Neural progenitor cell (in vitro differentiated cells): Measurements from ENCODE around the gene METTL5. TPM values are rescaled to one million over a fixed set of nuclear protein-coding genes. Genes with fewer than 3 reads are reported as not detected.
A peak's percentile ranks its signal among the peaks of the same experiment; 100 is the strongest.

Experiments used
- DNase-seq: peaks from one replicate; pipeline ENCODE4 v3.0.0-alpha.2; 2016; ENCODE audit warnings: low spot score
- H2AFZ ChIP-seq: fragments of 200-600 bp; sonication (generic); replicated peaks from 2 replicates; pipeline ENCODE4 v1.6.1; 2016; ENCODE audit warnings: antibody characterized with exemption
- H3F3A ChIP-seq: fragments of 200-600 bp; sonication (generic); 2 replicates; pipeline ENCODE4 v1.6.1; 2016; ENCODE audit warnings: antibody characterized with exemption, low read depth
- H3K27ac ChIP-seq: fragments of 200-600 bp; sonication (generic); 2 replicates; pipeline ENCODE4 v1.5.1; 2016; ENCODE audit warnings: mild to moderate bottlenecking
- H3K27me3 ChIP-seq: fragments of 200-600 bp; sonication (generic); 2 replicates; pipeline ENCODE4 v1.6.1; 2016; ENCODE audit warnings: mild to moderate bottlenecking, moderate library complexity
- H3K36me3 ChIP-seq: fragments of 200-600 bp; sonication (generic); 2 replicates; pipeline ENCODE4 v1.5.1; 2016
- H3K4me1 ChIP-seq: fragments of 200-600 bp; sonication (generic); 2 replicates; pipeline ENCODE4 v1.6.1; 2016; ENCODE audit warnings: mixed run types
- H3K4me2 ChIP-seq: fragments of 200-600 bp; sonication (generic); 2 replicates; pipeline ENCODE4 v1.6.1; 2016
- H3K4me3 ChIP-seq: fragments of 200-600 bp; sonication (generic); 2 replicates; pipeline ENCODE4 v1.5.1; 2016
- H3K79me2 ChIP-seq: fragments of 200-600 bp; sonication (generic); 2 replicates; pipeline ENCODE4 v1.6.1; 2016; ENCODE audit warnings: low read depth
- H3K9ac ChIP-seq: fragments of 200-600 bp; sonication (generic); 2 replicates; pipeline ENCODE4 v1.6.1; 2016
- H3K9me3 ChIP-seq: fragments of 200-600 bp; sonication (generic); 2 replicates; pipeline ENCODE4 v1.5.1; 2016; ENCODE audit warnings: low read depth
- H4K20me1 ChIP-seq: fragments of 200-600 bp; sonication (generic); 2 replicates; pipeline ENCODE4 v1.6.1; 2016; ENCODE audit warnings: low read depth
- H3K27ac Mint-ChIP-seq: 3 replicates; pipeline ENCODE4 v1.8.0; 2021; ENCODE audit warnings: mixed read lengths
- H3K27me3 Mint-ChIP-seq: 2 replicates; pipeline ENCODE4 v1.8.0; 2022; ENCODE audit warnings: low read depth, mild to moderate bottlenecking, inconsistent platforms, moderate library complexity, mixed read lengths; ENCODE audit not compliant: insufficient read depth
- H3K36me3 Mint-ChIP-seq: 3 replicates; pipeline ENCODE4 v1.8.0; 2021; ENCODE audit warnings: mixed read lengths
- H3K4me1 Mint-ChIP-seq: 3 replicates; pipeline ENCODE4 v1.8.0; 2021; ENCODE audit warnings: mixed read lengths
- H3K4me3 Mint-ChIP-seq: 3 replicates; pipeline ENCODE4 v1.8.0; 2021; ENCODE audit warnings: mild to moderate bottlenecking, moderate library complexity, mixed read lengths
- H3K9me3 Mint-ChIP-seq: 3 replicates; pipeline ENCODE4 v1.8.0; 2020; ENCODE audit warnings: mixed read lengths
- CTCF ChIP-seq: fragments of 200-600 bp; sonication (generic); IDR thresholded peaks from 2 replicates; pipeline ENCODE4 v1.5.1; 2017; ENCODE audit warnings: antibody characterized with exemption, mild to moderate bottlenecking
- EZH2 ChIP-seq: fragments of 200-600 bp; sonication (generic); IDR thresholded peaks from 2 replicates; pipeline ENCODE4 v1.6.1; 2017; ENCODE audit warnings: antibody characterized with exemption, mild to moderate bottlenecking, moderate library complexity
- EZH2phosphoT487 ChIP-seq: fragments of 200-600 bp; sonication (generic); IDR thresholded peaks from 2 replicates; pipeline ENCODE4 v1.6.1; 2017; ENCODE audit warnings: antibody characterized with exemption
- total RNA-seq: library from RNA; depleted of rRNA; stranded (reverse); fragments of >200 nt; gene quantifications from 2 replicates; pipeline ENCODE4 v1.2.3, GENCODE V29; 2015; ENCODE audit warnings: low replicate concordance

Gene METTL5
- total RNA-seq, 1 donor from 2014 or later: 146 TPM

- H3K27ac ChIP-seq: peak within 1 kb of the TSS; percentile 75
- H3K79me2 ChIP-seq: peaks cover 51% of the 10 kb centered on the region
- H3K9ac ChIP-seq: peak within 1 kb of the TSS; percentile 51
- peaks cover 39% of the 10 kb centered on the region for H4K20me1 ChIP-seq
- Mint-ChIP-seq H3K27me3 (peaks cover 2% of the 10 kb centered on the region), H3K27ac (peak within 1 kb of the TSS; percentile 85), H3K36me3 (peaks cover 18% of the 10 kb centered on the region), H3K4me3 (peak within 1 kb of the TSS; percentile 90), H3K4me1 (peaks cover 14% of the 10 kb centered on the region), H3K9me3 (no peaks in the 10 kb centered on the region)
- H3K4me1 ChIP-seq: peaks cover 5% of the 10 kb centered on the region
- peak within 1 kb of the TSS; percentile 59 for H3K4me3 ChIP-seq
- peak; percentile 94 for DNase-seq
- H3K36me3 ChIP-seq: peaks cover 8% of the 10 kb centered on the region
- no peaks in the 10 kb centered on the region for H3K27me3 ChIP-seq
- peak within 1 kb of the TSS; percentile 83 for H3K4me2 ChIP-seq
- TF ChIP-seq CTCF: no peak
- no peak for TF ChIP-seq EZH2
- no peak for TF ChIP-seq EZH2phosphoT487
- H2AFZ ChIP-seq: peak within 1 kb of the TSS; percentile 27
- H3K9me3 ChIP-seq: no peaks in the 10 kb centered on the region
- H3F3A ChIP-seq: peaks cover 6% of the 10 kb centered on the region
Measured at GRCh38 chr2:169798718-169799592, 25.8 kb downstream of the METTL5 start, which contains the start of gene SSB. Gene SSB, plus strand, starts transcription at chr2:169798871. Its CDS starts 2,090 bp downstream, at chr2:169800961.

- Mint-ChIP-seq H3K36me3 (peaks cover 18% of the 10 kb centered on the region), H3K9me3 (no peaks in the 10 kb centered on the region), H3K27ac (peak overlapping the region; percentile 85), H3K4me3 (peak overlapping the region; percentile 90), H3K4me1 (peaks cover 14% of the 10 kb centered on the region), H3K27me3 (peaks cover 2% of the 10 kb centered on the region)
- H3K79me2 ChIP-seq: peaks cover 45% of the 10 kb centered on the region
- H3K4me2 ChIP-seq: peak overlapping the region; percentile 83
- no peak overlapping the region for H3K9ac ChIP-seq
- peaks cover 5% of the 10 kb centered on the region for H3K4me1 ChIP-seq
- H3K27me3 ChIP-seq: no peaks in the 10 kb centered on the region
- TF ChIP-seq CTCF: no peak
- no peak for TF ChIP-seq EZH2phosphoT487
- no peak for TF ChIP-seq EZH2
- H3K27ac ChIP-seq: no peak overlapping the region
- peaks cover 6% of the 10 kb centered on the region for H3F3A ChIP-seq
- H3K36me3 ChIP-seq: peaks cover 8% of the 10 kb centered on the region
- peak overlapping the region; percentile 27 for H2AFZ ChIP-seq
- DNase-seq: no peak
- H3K9me3 ChIP-seq: no peaks in the 10 kb centered on the region
- H4K20me1 ChIP-seq: peaks cover 33% of the 10 kb centered on the region
- peak overlapping the region; percentile 59 for H3K4me3 ChIP-seq
Measured at GRCh38 chr2:169798397-169798717, 26.3 kb downstream of the METTL5 start.

GRCh38 chr2:169797601-169798000 lies 27.1 kb downstream of the METTL5 start:
- H3K9me3 ChIP-seq: no peaks in the 10 kb centered on the region
- no peak overlapping the region for H3K4me2 ChIP-seq
- peaks cover 25% of the 10 kb centered on the region for H4K20me1 ChIP-seq
- no peak overlapping the region for H3K9ac ChIP-seq
- Mint-ChIP-seq H3K36me3 (peaks cover 17% of the 10 kb centered on the region), H3K9me3 (no peaks in the 10 kb centered on the region), H3K27me3 (peaks cover 2% of the 10 kb centered on the region), H3K27ac (no peak overlapping the region), H3K4me1 (peaks cover 14% of the 10 kb centered on the region), H3K4me3 (peak overlapping the region; percentile 66)
- H3K4me3 ChIP-seq: no peak overlapping the region
- H3K27me3 ChIP-seq: no peaks in the 10 kb centered on the region
- peaks cover 6% of the 10 kb centered on the region for H3F3A ChIP-seq
- no peak for DNase-seq
- TF ChIP-seq EZH2 (no peak), EZH2phosphoT487 (no peak), CTCF (no peak)
- no peak overlapping the region for H3K27ac ChIP-seq
- peaks cover 38% of the 10 kb centered on the region for H3K79me2 ChIP-seq
- no peak overlapping the region for H2AFZ ChIP-seq
- peaks cover 5% of the 10 kb centered on the region for H3K36me3 ChIP-seq
- peaks cover 4% of the 10 kb centered on the region for H3K4me1 ChIP-seq
